IPS DF 6.9 (cell line): ENCODE measurements around the gene OR52E8.

Experiments
- DNase-seq: peaks from one replicate; pipeline ENCODE4 v3.0.0-alpha.2; 2013; ENCODE audit warnings: low read depth, low spot score
- H3K27ac ChIP-seq: one replicate; pipeline ENCODE4 v1.5.1; 2013; ENCODE audit warnings: low read length, control low read depth
- H3K27me3 ChIP-seq: 2 replicates; pipeline ENCODE4 v1.6.1; 2013; ENCODE audit warnings: mild to moderate bottlenecking, low read length; ENCODE audit not compliant: control insufficient read depth, insufficient read depth
- H3K36me3 ChIP-seq: 2 replicates; pipeline ENCODE4 v1.6.1; 2013; ENCODE audit warnings: low read length; ENCODE audit not compliant: control insufficient read depth, insufficient read depth
- H3K4me1 ChIP-seq: 2 replicates; pipeline ENCODE4 v1.6.1; 2013; ENCODE audit warnings: low read length; ENCODE audit not compliant: control insufficient read depth, insufficient read depth
- H3K4me3 ChIP-seq: 2 replicates; pipeline ENCODE4 v1.5.1; 2013; ENCODE audit warnings: mild to moderate bottlenecking, low read length
- H3K9me3 ChIP-seq: 2 replicates; pipeline ENCODE4 v1.6.1; 2013; ENCODE audit warnings: low read length, inconsistent platforms; ENCODE audit not compliant: control insufficient read depth, insufficient read depth
- WGBS: extraction: QIAGEN DNeasy Blood & Tissue Kit; methylation state at CpG from one replicate; pipeline ENCODE4 v1.1.7; 2013; ENCODE audit warnings: mixed read lengths, missing lambda C conversion rate; ENCODE audit not compliant: insufficient read length, insufficient coverage; 5-methylcytosine and 5-hydroxymethylcytosine counted together

The OR52E8 gene

GRCh38 chr11:5808500-5809121, 48.9 kb downstream of the OR52E8 start, which contains the start of gene OR52N2:
TSS of gene OR52N2 (plus strand) at chr11:5808924. CDS start at chr11:5820336, 11,412 bp downstream.
- no peaks in the 10 kb centered on the region for H3K36me3 ChIP-seq
- H3K9me3 ChIP-seq, result no peaks in the 10 kb centered on the region
- H3K27ac ChIP-seq, result no peak within 1 kb of the TSS
- H3K4me1 ChIP-seq, result no peaks in the 10 kb centered on the region
- H3K27me3 ChIP-seq, result no peaks in the 10 kb centered on the region
- whole genome bisulfite sequencing, result no CpG with 5 or more reads among the region's 24 CpGs
- DNase-seq, result peak; percentile 50
- peak within 1 kb of the TSS; percentile 56; the same call in 1 of the 2 replicates for H3K4me3 ChIP-seq

- Histone ChIP-seq H3K4me1 (no peaks in the 10 kb centered on the region), H3K36me3 (no peaks in the 10 kb centered on the region), H3K4me3 (no peak overlapping the region), H3K9me3 (no peaks in the 10 kb centered on the region), H3K27ac (no peak overlapping the region), H3K27me3 (no peaks in the 10 kb centered on the region)
- DNase-seq, result no peak
- WGBS, result no CpG with 5 or more reads among the region's 10 CpGs
Observed at GRCh38 chr11:5807580-5807979, 49.9 kb downstream of the OR52E8 start.
